K562 (cell line): ENCODE measurements around the gene TAF1B. TPM values are rescaled to one million over a fixed set of nuclear protein-coding genes. Genes with fewer than 3 reads are reported as not detected.

Source experiments
- ATAC-seq: fragments of 200-7000 bp; cut with Tn5 transposase; 3 replicates; pipeline ENCODE4 v1.9.1; 2020; ENCODE audit warnings: moderate library complexity
- BruUV-seq: library from RNA; stranded (reverse); fragments of 400-500 nt; replicated peaks from 2 replicates; lab custom pipeline; 2021; lab: Mats Ljungman, UMichigan
- CTCF ChIA-PET: fragments of 300-600 bp; formaldehyde crosslinking; extraction: SDS; loops from one replicate; lab custom pipeline; 2021; ENCODE audit warnings: low intra/inter-chr PET ratio; lab: Yijun Ruan, JAX
- POLR2A ChIA-PET: fragments of 300-600, 350-650 bp; sonication (Branson Sonifier 250); formaldehyde crosslinking; extraction: SDS; loops from one replicate; lab custom pipeline; 2021; ENCODE audit warnings: antibody characterized with exemption, inconsistent platforms; lab: Yijun Ruan, JAX
- DNase-seq, 4 experiments: peaks; one replicate each; pipeline versions ENCODE4 v3.0.0 to v3.0.0-alpha.2; 2011 to 2018; ENCODE audit warnings: low spot score in 3 of 4, mixed read lengths in 3 of 4; ENCODE audit errors: extremely low read depth in 1 of 4
- FAIRE-seq: peaks from 2 replicates; lab custom pipeline; 2011; peaks lifted over from hg19 to GRCh38; lab: Jason Lieb, UNC
- H2AFZ ChIP-seq: 2 replicates; pipeline ENCODE4 v1.6.0; 2011; ENCODE audit warnings: low read depth, low read length, control low read depth, inconsistent platforms
- H3K27ac ChIP-seq: fragments of 200-600 bp; 3 replicates; pipeline ENCODE4 v1.8.0; 2011; ENCODE audit warnings: low read depth, mild to moderate bottlenecking, control low read depth, inconsistent platforms, low read length, moderate library complexity, mixed read lengths; ENCODE audit errors: extremely low read depth
- H3K27me3 ChIP-seq, 2 experiments: fragments of 300-600 bp in 1 of 2; 2 replicates in 1 of 2; 3 replicates in 1 of 2; pipeline versions ENCODE4 v1.6.0 to v1.8.0; 2011; ENCODE audit warnings: inconsistent platforms in 2 of 2, low read length in 2 of 2, mild to moderate bottlenecking in 1 of 2, mixed read lengths in 1 of 2, moderate library complexity in 1 of 2; ENCODE audit not compliant: control insufficient read depth in 2 of 2, insufficient read depth in 2 of 2
- H3K36me3 ChIP-seq: fragments of 300-600 bp; 3 replicates; pipeline ENCODE4 v1.8.0; 2011; ENCODE audit warnings: mild to moderate bottlenecking, low read length, inconsistent platforms; ENCODE audit not compliant: control insufficient read depth, insufficient read depth
- H3K4me1 ChIP-seq, 2 experiments: fragments of 200-600 bp in 1 of 2; replicated peaks in 1 of 2; 2 replicates in 1 of 2; 3 replicates in 1 of 2; pipeline versions ENCODE4 v1.5.1 to v1.8.0; 2011; ENCODE audit warnings: inconsistent platforms in 2 of 2, low read length in 2 of 2, mild to moderate bottlenecking in 1 of 2, mixed read lengths in 1 of 2, moderate library complexity in 1 of 2; ENCODE audit not compliant: control insufficient read depth in 2 of 2, insufficient read depth in 2 of 2
- H3K4me2 ChIP-seq: 2 replicates; pipeline ENCODE4 v1.6.1; 2011; ENCODE audit warnings: low read length, control low read depth, inconsistent platforms, mixed read lengths; ENCODE audit not compliant: insufficient read depth
- H3K4me3 ChIP-seq: fragments of 200-600 bp; sonication (generic), shearing (Covaris generic); 2 replicates; pipeline ENCODE4 v1.5.1; 2016; ENCODE audit warnings: control low read depth, inconsistent platforms
- H3K79me2 ChIP-seq: fragments of 200-600 bp; 3 replicates; pipeline ENCODE4 v1.8.0; 2011; ENCODE audit warnings: low read length, inconsistent platforms; ENCODE audit not compliant: control insufficient read depth, insufficient read depth
- H3K9ac ChIP-seq, 2 experiments: 2 replicates each; pipeline versions ENCODE4 v1.6.0 to v1.6.1; 2011; ENCODE audit warnings: low read depth in 2 of 2, low read length in 2 of 2, control low read depth in 1 of 2, inconsistent platforms in 1 of 2, mild to moderate bottlenecking in 1 of 2, mixed read lengths in 1 of 2; ENCODE audit not compliant: insufficient read depth in 1 of 2
- H3K9me1 ChIP-seq: one replicate; pipeline ENCODE4 v1.6.0; 2011; ENCODE audit warnings: inconsistent platforms, mild to moderate bottlenecking, low read length, moderate library complexity; ENCODE audit not compliant: control insufficient read depth, insufficient read depth
- H3K9me3 ChIP-seq: replicated peaks from 2 replicates; pipeline ENCODE4 v1.5.1; 2011; ENCODE audit warnings: low read depth, low read length, inconsistent platforms; ENCODE audit not compliant: control insufficient read depth, insufficient read depth
- H4K20me1 ChIP-seq: replicated peaks from 2 replicates; pipeline ENCODE4 v1.6.1; 2011; ENCODE audit warnings: low read length, inconsistent platforms, mixed read lengths; ENCODE audit not compliant: control insufficient read depth, insufficient read depth
- FOXM1 ChIP-seq, 2 experiments: fragments of 450-650 bp in 1 of 2; sonication (generic) in 1 of 2; formaldehyde crosslinking in 1 of 2; IDR thresholded peaks; 2 replicates each; pipeline versions ENCODE4 v1.6.1 to v1.9.0; 2017 to 2022; ENCODE audit warnings: low read depth in 2 of 2, mild to moderate bottlenecking in 2 of 2, missing genetic modification reagents in 1 of 2, moderate library complexity in 1 of 2
- HDAC1 ChIP-seq, 2 experiments: fragments of 450-650 bp; IDR thresholded peaks; 2 replicates each; pipeline ENCODE4 v1.6.1; 2016 to 2017; ENCODE audit warnings: inconsistent platforms in 1 of 2, mild to moderate bottlenecking in 1 of 2, moderate library complexity in 1 of 2
- ZBTB7A ChIP-seq: IDR thresholded peaks from 2 replicates; pipeline ENCODE4 v1.6.1; 2011; ENCODE audit warnings: low read depth, mild to moderate bottlenecking, low read length, moderate library complexity, borderline replicate concordance; ENCODE audit not compliant: control insufficient read depth
- ZKSCAN8 ChIP-seq: fragments of 200-800 bp; sonication (Bioruptor generic); IDR thresholded peaks from 2 replicates; pipeline ENCODE4 v1.6.1; 2016; ENCODE audit warnings: missing genetic modification characterization, missing compliant biosample characterization
- WGBS: fragments of 100-300 bp; shearing (Covaris generic); methylation state at CpG from one replicate; pipeline ENCODE4 v1.1.6; 2016; ENCODE audit warnings: low coverage, mixed read lengths; ENCODE audit not compliant: insufficient coverage; ENCODE audit errors: missing lambda C conversion rate; 5-methylcytosine and 5-hydroxymethylcytosine counted together
- in situ Hi-C: fragments of 300-500 bp; cut with MboI; formaldehyde crosslinking; loops from 4 replicates; pipeline ENCODE4 v1.15.0; 2018; ENCODE audit warnings: inconsistent platforms, mixed read lengths
- intact Hi-C: fragments of 100-400 bp; cut with micrococcal nuclease; formaldehyde crosslinking; loops from 2 replicates; pipeline ENCODE4 v1.14.2; 2022
- polyA plus RNA-seq, 8 experiments: library from polyadenylated mRNA; depleted of rRNA in 4 of 8; stranded (reverse) in 5 of 8; unstranded in 3 of 8; fragments of >200 nt; fragmentation: Nextera tagmentation in 2 of 8; fragmentation: Illumina TruSeq in 1 of 8; extraction: Ambion mirVana in 2 of 8; extraction: Trizol in 1 of 8; gene quantifications; 2 replicates each; pipeline versions ENCODE4 v1.2.1 to v1.2.3, GENCODE V29; 2011 to 2014; ENCODE audit warnings: inconsistent platforms in 1 of 8, missing spikeins in 1 of 8
- total RNA-seq, 7 experiments: library from RNA; depleted of rRNA in 6 of 7; stranded (reverse); fragments of >200 nt in 6 of 7; fragmentation: Illumina TruSeq in 2 of 7; extraction: Trizol in 2 of 7; gene quantifications; 2 replicates each; pipeline versions ENCODE4 v1.2.1 to v1.2.3, GENCODE V29; 2011 to 2021; ENCODE audit warnings: low replicate concordance in 1 of 7
- TF ChIP-seq, protein P1 (sequence below), 2 experiments: fragments of 450-650 bp in 1 of 2; sonication (generic) in 1 of 2; formaldehyde crosslinking in 1 of 2; IDR thresholded peaks; 2 replicates each; pipeline versions ENCODE4 v1.7.1 to v1.9.0; 2016 to 2022; ENCODE audit warnings: inconsistent platforms in 1 of 2, mild to moderate bottlenecking in 1 of 2, missing genetic modification reagents in 1 of 2
- TF ChIP-seq, protein P2 (sequence below): fragments of 450-650 bp; formaldehyde crosslinking; IDR thresholded peaks from 2 replicates; pipeline ENCODE4 v1.4.0; 2020; ENCODE audit warnings: mild to moderate bottlenecking, moderate library complexity

TAF1B gene
- total and polyA plus RNA-seq, 9 of the 15 experiments (the other 6 are each of a cell fraction or from before 2014, with no cell fraction given): 8.8 to 25.1 (median 17.3) TPM

DNA sequence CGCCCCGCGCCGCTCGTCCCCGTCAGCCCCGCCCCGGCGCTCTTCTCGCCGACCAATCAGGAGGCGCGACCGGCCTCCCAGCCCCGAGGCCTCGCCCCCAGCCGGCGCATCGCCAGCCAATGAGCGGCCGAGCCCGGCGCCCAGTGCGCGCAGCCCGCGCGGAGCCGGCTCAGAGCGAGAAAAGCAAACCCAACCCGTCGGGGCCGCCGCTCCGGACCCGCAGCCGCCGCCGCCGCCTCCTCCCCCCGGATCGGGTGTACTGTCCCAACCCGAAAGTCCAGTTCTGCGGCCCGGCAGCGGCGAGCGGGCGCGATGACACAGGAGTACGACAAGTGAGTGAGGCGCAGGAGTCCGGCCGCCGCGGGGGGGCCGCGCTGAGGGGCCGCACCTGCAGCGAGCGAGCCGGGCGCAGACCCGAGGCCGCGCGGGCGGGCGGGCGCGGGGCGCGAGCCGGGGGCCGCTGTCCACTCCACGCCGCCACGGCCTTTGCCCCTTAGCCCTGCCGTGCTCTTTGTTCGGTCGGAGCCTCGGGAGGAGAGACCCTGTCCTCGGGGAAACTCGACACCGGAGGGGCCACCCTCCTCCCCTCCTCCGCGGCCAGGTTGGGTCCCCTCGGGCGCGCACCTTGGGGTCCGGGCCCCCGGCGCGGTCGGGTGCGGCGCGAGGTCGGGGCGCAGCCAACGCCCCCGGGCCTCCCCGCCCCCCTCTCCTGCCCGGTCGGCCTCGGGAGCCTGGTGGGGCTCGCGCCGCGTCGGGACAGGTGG, 108.4 kb downstream of the TAF1B start, which contains the start of gene GRHL1:
TSS of gene GRHL1 (plus strand) at position 172 of the 764 bp plus-strand sequence. CDS start at position 313, 141 bp downstream.
- no peaks in the 10 kb centered on the region for H3K9me3 ChIP-seq
- 0 out of 3 replicates have a peak, but pooled peaks cover 2% of the 10 kb centered on the region for H3K79me2 ChIP-seq
- H3K27me3 ChIP-seq: no peaks in the 10 kb centered on the region
- peak within 1 kb of the TSS; percentile 79 for H3K4me3 ChIP-seq
- peak; percentile 98 for ATAC-seq
- no peaks in the 10 kb centered on the region for H3K9me1 ChIP-seq
- in situ Hi-C loops (no loop called here), intact Hi-C loops (loop anchor here (5.0 kb wide), 1 partner anchor 784 kb away; no protein-coding TSS in a partner anchor)
- BruUV-seq: no TSS peak
- H3K9ac ChIP-seq: peak within 1 kb of the TSS; percentile 68 to 97
- DNase-seq: peak; percentile 95 to 100 (median 100)
- peak; percentile 80 for FAIRE-seq
- no peaks in the 10 kb centered on the region for H4K20me1 ChIP-seq
- H2AFZ ChIP-seq: peak within 1 kb of the TSS; percentile 92
- 0% methylated on average over 22 of the region's 111 CpGs for WGBS
- H3K4me2 ChIP-seq: peak within 1 kb of the TSS; percentile 71
- peaks cover 10 to 16% of the 10 kb centered on the region in 2 experiments; a peak in 3 of 5 replicates for H3K4me1 ChIP-seq
- POLR2A ChIA-PET: no interaction called here
- H3K36me3 ChIP-seq: peaks cover 8% of the 10 kb centered on the region; the same call in 1 of the 3 replicates
- CTCF ChIA-PET: interaction anchor here (0.6 to 1.2 kb wide), 2 partner anchors 97 to 137 kb away, joined by 3 read pairs; no protein-coding TSS in a partner anchor
- H3K27ac ChIP-seq: peak within 1 kb of the TSS; percentile 67
- TF ChIP-seq, protein P1, sequence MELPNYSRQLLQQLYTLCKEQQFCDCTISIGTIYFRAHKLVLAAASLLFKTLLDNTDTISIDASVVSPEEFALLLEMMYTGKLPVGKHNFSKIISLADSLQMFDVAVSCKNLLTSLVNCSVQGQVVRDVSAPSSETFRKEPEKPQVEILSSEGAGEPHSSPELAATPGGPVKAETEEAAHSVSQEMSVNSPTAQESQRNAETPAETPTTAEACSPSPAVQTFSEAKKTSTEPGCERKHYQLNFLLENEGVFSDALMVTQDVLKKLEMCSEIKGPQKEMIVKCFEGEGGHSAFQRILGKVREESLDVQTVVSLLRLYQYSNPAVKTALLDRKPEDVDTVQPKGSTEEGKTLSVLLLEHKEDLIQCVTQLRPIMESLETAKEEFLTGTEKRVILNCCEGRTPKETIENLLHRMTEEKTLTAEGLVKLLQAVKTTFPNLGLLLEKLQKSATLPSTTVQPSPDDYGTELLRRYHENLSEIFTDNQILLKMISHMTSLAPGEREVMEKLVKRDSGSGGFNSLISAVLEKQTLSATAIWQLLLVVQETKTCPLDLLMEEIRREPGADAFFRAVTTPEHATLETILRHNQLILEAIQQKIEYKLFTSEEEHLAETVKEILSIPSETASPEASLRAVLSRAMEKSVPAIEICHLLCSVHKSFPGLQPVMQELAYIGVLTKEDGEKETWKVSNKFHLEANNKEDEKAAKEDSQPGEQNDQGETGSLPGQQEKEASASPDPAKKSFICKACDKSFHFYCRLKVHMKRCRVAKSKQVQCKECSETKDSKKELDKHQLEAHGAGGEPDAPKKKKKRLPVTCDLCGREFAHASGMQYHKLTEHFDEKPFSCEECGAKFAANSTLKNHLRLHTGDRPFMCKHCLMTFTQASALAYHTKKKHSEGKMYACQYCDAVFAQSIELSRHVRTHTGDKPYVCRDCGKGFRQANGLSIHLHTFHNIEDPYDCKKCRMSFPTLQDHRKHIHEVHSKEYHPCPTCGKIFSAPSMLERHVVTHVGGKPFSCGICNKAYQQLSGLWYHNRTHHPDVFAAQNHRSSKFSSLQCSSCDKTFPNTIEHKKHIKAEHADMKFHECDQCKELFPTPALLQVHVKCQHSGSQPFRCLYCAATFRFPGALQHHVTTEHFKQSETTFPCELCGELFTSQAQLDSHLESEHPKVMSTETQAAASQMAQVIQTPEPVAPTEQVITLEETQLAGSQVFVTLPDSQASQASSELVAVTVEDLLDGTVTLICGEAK (IDR thresholded peaks at IDR 0.05): no peak
- TF ChIP-seq, protein P1 (CRISPR knock-in tag; IDR thresholded peaks at IDR 0.05): no peak
- TF ChIP-seq HDAC1 (IDR thresholded peaks at IDR 0.05): peak in 1 of 2 experiments; percentile 13; a peak in 1 of 4 replicates
- TF ChIP-seq ZKSCAN8 (CRISPR knock-in tag): peak; percentile 56; the same call in 1 of the 2 replicates
- no peak for TF ChIP-seq FOXM1 (IDR thresholded peaks at IDR 0.05; ENCODE audit: low read depth)
- TF ChIP-seq FOXM1 (CRISPR knock-in tag; IDR thresholded peaks at IDR 0.05; ENCODE audit: low read depth): no peak
- TF ChIP-seq, protein P2, sequence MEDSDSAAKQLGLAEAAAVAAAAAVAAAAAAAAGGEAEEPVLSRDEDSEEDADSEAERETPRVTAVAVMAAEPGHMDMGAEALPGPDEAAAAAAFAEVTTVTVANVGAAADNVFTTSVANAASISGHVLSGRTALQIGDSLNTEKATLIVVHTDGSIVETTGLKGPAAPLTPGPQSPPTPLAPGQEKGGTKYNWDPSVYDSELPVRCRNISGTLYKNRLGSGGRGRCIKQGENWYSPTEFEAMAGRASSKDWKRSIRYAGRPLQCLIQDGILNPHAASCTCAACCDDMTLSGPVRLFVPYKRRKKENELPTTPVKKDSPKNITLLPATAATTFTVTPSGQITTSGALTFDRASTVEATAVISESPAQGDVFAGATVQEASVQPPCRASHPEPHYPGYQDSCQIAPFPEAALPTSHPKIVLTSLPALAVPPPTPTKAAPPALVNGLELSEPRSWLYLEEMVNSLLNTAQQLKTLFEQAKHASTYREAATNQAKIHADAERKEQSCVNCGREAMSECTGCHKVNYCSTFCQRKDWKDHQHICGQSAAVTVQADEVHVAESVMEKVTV (CRISPR knock-in tag): no peak
- TF ChIP-seq ZBTB7A: peak; percentile 45; the same call in 1 of the 2 replicates
